Breast epithelium (tissue), 4 donors: ENCODE data around the gene VEGFB. TPM values are rescaled to one million over a fixed set of nuclear protein-coding genes. Genes with fewer than 3 reads are reported as not detected.

ENCODE experiments used
- DNase-seq, 2 donors: peaks; one replicate each; pipeline ENCODE4 v3.0.0-alpha.2; 2019; ENCODE audit warnings: low spot score in 2 of 2
- H3K27ac ChIP-seq, 2 donors: fragments of 200-600 bp; sonication (generic) in 1 of 2; one replicate each; pipeline ENCODE4 v1.5.1; 2016 to 2019; ENCODE audit warnings: mild to moderate bottlenecking in 1 of 2
- H3K27me3 ChIP-seq, 2 donors: fragments of 200-600 bp; sonication (generic) in 1 of 2; one replicate each; pipeline versions ENCODE4 v1.5.1 to v1.6.0; 2017 to 2019; ENCODE audit warnings: control low read depth in 1 of 2, mild to moderate bottlenecking in 1 of 2
- H3K36me3 ChIP-seq: fragments of 200-600 bp; one replicate; pipeline ENCODE4 v1.5.1; 2019
- H3K4me1 ChIP-seq, 2 donors: fragments of 200-600 bp; sonication (generic); one replicate each; pipeline ENCODE4 v1.5.1; 2016 to 2019; ENCODE audit warnings: control low read depth in 1 of 2
- H3K4me3 ChIP-seq, 3 donors: fragments of 200-600 bp; sonication (generic); 1 replicate in 2 of 3; 2 replicates in 1 of 3; pipeline ENCODE4 v1.5.1; 2016 to 2019; ENCODE audit warnings: mild to moderate bottlenecking in 3 of 3, moderate library complexity in 2 of 3
- H3K9me3 ChIP-seq, 2 donors: fragments of 200-600 bp; sonication (generic) in 1 of 2; one replicate each; pipeline ENCODE4 v1.5.1; 2016 to 2019; ENCODE audit warnings: control low read depth in 1 of 2
- POLR2A ChIP-seq: fragments of 450-650 bp; IDR thresholded peaks from one replicate; pipeline ENCODE4 v1.6.1; 2016; ENCODE audit warnings: antibody characterized with exemption, mild to moderate bottlenecking, moderate library complexity
- POLR2AphosphoS5 ChIP-seq, 3 donors: sonication (generic); formaldehyde crosslinking; IDR thresholded peaks; one replicate each; pipeline ENCODE4 v1.6.1; 2017; ENCODE audit warnings: antibody characterized with exemption in 3 of 3
- intact Hi-C: fragments of 100-400 bp; cut with DNase I; formaldehyde crosslinking; loops from one replicate; pipeline ENCODE4 v1.15.1; 2023; ENCODE audit warnings: low total_unique reads
- total RNA-seq, 3 donors: library from RNA; depleted of rRNA; stranded (reverse); fragments of >200 nt; gene quantifications; one replicate each; pipeline ENCODE4 v1.1.0, GENCODE V29; 2016
- TF ChIP-seq, protein P1 (sequence below), 3 donors: fragments of 450-650 bp; IDR thresholded peaks; one replicate each; pipeline ENCODE4 v1.5.1; 2016 to 2017; ENCODE audit warnings: antibody characterized with exemption in 3 of 3, mild to moderate bottlenecking in 3 of 3, moderate library complexity in 3 of 3

VEGFB gene
- total RNA-seq, 3 donors from 2014 or later, result 45.1 to 223 (median 53.4) TPM

DNA sequence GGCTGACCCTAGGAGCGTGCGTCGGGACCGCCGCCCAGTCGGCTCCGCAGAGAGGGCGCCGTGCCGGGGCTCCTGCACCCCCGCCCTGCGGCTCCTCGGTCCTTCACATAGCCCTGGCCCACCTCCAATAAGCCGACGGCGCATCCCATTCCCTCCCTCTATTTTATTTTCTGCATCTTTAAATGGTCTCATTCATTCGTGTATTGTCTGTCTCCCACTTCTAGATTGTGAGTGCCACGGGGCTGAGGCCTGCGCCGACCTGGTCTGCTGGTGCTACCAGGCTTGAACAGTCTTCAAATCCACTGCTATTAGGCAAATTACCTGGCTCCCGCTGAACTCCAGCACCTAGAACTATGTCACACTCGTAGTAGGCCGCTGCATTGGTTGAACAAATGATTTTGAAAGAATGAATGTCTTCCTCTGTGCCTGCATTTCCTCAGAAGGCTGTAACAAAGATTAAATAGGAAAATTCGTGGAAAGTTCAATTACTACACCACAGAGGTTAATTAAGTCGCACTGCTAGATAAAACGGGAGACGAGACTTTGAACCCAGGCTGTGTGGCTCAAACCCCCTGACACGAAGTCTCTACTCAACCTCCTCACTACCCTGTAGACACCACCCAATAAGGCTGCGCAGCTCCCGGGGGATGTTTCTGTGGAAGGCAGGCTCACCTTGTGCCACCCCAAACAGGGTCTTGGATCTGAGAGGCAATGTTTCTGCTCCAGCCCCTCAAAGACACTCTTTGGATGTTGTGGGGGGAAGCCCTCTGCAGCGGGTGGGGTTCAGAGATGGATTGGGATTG lies 13.5 kb downstream of the VEGFB start:
- Histone ChIP-seq H3K36me3 (no peaks in the 10 kb centered on the region), H3K9me3 (no peaks in the 10 kb centered on the region), H3K27me3 (no peaks in the 10 kb centered on the region), H3K4me3 (peak overlapping the region; percentile 71 to 91 (median 76)), H3K27ac (peak overlapping the region; percentile 73 to 74), H3K4me1 (peaks cover 14 to 21% of the 10 kb centered on the region in 2 donors)
- DNase-seq, result no peak
- TF ChIP-seq, protein P1, sequence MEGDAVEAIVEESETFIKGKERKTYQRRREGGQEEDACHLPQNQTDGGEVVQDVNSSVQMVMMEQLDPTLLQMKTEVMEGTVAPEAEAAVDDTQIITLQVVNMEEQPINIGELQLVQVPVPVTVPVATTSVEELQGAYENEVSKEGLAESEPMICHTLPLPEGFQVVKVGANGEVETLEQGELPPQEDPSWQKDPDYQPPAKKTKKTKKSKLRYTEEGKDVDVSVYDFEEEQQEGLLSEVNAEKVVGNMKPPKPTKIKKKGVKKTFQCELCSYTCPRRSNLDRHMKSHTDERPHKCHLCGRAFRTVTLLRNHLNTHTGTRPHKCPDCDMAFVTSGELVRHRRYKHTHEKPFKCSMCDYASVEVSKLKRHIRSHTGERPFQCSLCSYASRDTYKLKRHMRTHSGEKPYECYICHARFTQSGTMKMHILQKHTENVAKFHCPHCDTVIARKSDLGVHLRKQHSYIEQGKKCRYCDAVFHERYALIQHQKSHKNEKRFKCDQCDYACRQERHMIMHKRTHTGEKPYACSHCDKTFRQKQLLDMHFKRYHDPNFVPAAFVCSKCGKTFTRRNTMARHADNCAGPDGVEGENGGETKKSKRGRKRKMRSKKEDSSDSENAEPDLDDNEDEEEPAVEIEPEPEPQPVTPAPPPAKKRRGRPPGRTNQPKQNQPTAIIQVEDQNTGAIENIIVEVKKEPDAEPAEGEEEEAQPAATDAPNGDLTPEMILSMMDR (IDR thresholded peaks at IDR 0.05), result no peak
- no peak for TF ChIP-seq POLR2A
- intact Hi-C loops, result no loop called here

DNA sequence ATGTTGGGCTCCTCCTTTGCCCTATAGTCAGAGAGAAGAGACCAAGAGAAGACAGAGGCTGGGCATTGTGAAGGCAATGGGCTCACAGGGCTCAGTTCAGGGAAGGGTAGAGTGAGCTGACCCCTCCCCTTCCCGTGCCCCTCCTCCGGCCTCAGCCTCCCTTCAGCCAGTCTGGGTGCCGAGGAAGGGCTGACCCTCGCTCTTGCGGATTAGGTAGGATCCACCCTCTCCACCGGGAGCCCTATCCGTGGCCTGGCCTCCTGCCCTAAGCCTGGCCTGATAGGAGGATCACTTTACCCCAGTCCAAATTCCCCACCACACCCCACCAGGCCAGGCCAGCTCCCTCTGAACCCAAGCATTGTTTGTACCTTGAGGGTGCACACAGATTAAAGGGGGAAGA lies 14.2 kb downstream of the VEGFB start:
- no peak overlapping the region for H3K4me3 ChIP-seq
- H3K36me3 ChIP-seq, result no peaks in the 10 kb centered on the region
- no peaks in the 10 kb centered on the region for H3K27me3 ChIP-seq
- DNase-seq, result no peak
- intact Hi-C loops, result no loop called here
- H3K9me3 ChIP-seq, result no peaks in the 10 kb centered on the region
- H3K27ac ChIP-seq, result no peak overlapping the region
- TF ChIP-seq POLR2AphosphoS5 (IDR thresholded peaks at IDR 0.05) (no peak), POLR2A (no peak)
- TF ChIP-seq, protein P1 (IDR thresholded peaks at IDR 0.05), result no peak
- H3K4me1 ChIP-seq, result peaks cover 14 to 21% of the 10 kb centered on the region in 2 donors

DNA sequence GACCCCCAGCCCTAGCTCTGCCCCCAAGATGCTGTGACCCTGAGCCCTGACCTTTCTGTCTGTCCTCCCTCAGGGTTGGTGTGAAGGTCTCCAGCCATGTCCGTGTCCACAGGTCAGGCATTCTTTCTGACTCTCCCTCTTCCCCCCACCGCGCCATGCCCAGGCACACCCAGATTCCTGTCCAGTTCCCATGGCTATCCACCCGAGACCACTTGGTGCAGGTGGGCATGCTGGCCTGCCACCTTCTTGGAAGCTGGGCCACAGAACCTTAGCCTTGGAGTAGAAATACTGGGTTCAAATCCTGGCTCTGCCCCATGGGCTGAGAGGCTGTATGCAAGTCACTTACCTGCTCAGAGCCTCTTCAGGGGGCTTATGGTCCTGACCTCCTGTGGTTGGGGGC lies 14.7 kb downstream of the VEGFB start:
- H3K27me3 ChIP-seq, result no peaks in the 10 kb centered on the region
- intact Hi-C loops, result no loop called here
- H3K4me3 ChIP-seq, result no peak overlapping the region
- DNase-seq, result no peak
- H3K4me1 ChIP-seq, result peaks cover 14 to 21% of the 10 kb centered on the region in 2 donors
- H3K27ac ChIP-seq, result no peak overlapping the region
- TF ChIP-seq POLR2AphosphoS5 (IDR thresholded peaks at IDR 0.05) (no peak), POLR2A (no peak)
- TF ChIP-seq, protein P1 (IDR thresholded peaks at IDR 0.05), result no peak
- H3K9me3 ChIP-seq, result no peaks in the 10 kb centered on the region
- H3K36me3 ChIP-seq, result no peaks in the 10 kb centered on the region

- Histone ChIP-seq H3K4me3 (no peak overlapping the region), H3K27ac (no peak overlapping the region), H3K27me3 (no peaks in the 10 kb centered on the region), H3K36me3 (no peaks in the 10 kb centered on the region), H3K4me1 (peaks cover 14 to 20% of the 10 kb centered on the region in 2 donors), H3K9me3 (no peaks in the 10 kb centered on the region)
- intact Hi-C loops, result no loop called here
- DNase-seq, result no peak
- TF ChIP-seq POLR2AphosphoS5 (IDR thresholded peaks at IDR 0.05) (no peak), POLR2A (no peak)
- TF ChIP-seq, protein P1 (IDR thresholded peaks at IDR 0.05), result no peak
These were observed 15.4 kb downstream of the VEGFB start for GRCh38 chr11:64249563-64250414.
